MM.1S (cell line): ENCODE measurements around the gene RUSC2.

ENCODE experiments used
- EZH2 ChIP-seq: fragments of 300-600 bp; sonication (generic); optimal IDR thresholded peaks from 2 replicates; pipeline ENCODE3; 2017; ENCODE audit warnings: low read depth, mild to moderate bottlenecking, antibody characterized with exemption, low read length, mixed read lengths
- TF ChIP-seq, protein P1 (sequence below): fragments of 300-600 bp; sonication (generic); IDR thresholded peaks from 2 replicates; pipeline ENCODE4 v1.5.1; 2016; ENCODE audit warnings: antibody characterized with exemption, low read length, mixed read lengths

DNA sequence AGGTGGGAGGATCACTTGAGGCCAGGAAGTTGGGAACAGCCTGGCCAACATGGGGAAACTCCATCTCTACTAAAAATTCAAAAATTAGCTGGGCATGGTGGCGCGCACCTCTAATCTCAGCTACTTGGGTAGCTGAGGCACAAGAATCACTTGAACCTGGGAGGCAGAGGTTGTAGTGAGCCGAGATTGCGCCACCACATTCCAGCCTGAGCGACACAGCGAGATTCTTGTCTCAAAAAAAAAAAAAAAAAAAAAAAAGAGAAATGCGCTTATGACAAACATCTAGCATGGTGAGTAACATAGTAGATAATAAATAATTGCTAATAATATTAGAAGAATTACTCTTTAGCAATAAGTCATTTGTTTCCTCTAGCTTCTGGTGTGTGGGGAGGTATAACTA is 25.9 kb downstream of the RUSC2 start:
- TF ChIP-seq, protein P1, sequence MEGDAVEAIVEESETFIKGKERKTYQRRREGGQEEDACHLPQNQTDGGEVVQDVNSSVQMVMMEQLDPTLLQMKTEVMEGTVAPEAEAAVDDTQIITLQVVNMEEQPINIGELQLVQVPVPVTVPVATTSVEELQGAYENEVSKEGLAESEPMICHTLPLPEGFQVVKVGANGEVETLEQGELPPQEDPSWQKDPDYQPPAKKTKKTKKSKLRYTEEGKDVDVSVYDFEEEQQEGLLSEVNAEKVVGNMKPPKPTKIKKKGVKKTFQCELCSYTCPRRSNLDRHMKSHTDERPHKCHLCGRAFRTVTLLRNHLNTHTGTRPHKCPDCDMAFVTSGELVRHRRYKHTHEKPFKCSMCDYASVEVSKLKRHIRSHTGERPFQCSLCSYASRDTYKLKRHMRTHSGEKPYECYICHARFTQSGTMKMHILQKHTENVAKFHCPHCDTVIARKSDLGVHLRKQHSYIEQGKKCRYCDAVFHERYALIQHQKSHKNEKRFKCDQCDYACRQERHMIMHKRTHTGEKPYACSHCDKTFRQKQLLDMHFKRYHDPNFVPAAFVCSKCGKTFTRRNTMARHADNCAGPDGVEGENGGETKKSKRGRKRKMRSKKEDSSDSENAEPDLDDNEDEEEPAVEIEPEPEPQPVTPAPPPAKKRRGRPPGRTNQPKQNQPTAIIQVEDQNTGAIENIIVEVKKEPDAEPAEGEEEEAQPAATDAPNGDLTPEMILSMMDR, result no peak
- TF ChIP-seq EZH2, result no peak
